C4-2B (cell line): ENCODE data around the gene ZFYVE19.

Experiments used
- ZFX ChIP-seq: fragments of 450-650 bp; IDR thresholded peaks from 2 replicates; pipeline ENCODE4 v1.6.1; 2017
- TF ChIP-seq, protein P1 (sequence below): fragments of 450-650 bp; conservative IDR thresholded peaks from 2 replicates; pipeline ENCODE4 v1.5.1; 2017; ENCODE audit warnings: mild to moderate bottlenecking

DNA sequence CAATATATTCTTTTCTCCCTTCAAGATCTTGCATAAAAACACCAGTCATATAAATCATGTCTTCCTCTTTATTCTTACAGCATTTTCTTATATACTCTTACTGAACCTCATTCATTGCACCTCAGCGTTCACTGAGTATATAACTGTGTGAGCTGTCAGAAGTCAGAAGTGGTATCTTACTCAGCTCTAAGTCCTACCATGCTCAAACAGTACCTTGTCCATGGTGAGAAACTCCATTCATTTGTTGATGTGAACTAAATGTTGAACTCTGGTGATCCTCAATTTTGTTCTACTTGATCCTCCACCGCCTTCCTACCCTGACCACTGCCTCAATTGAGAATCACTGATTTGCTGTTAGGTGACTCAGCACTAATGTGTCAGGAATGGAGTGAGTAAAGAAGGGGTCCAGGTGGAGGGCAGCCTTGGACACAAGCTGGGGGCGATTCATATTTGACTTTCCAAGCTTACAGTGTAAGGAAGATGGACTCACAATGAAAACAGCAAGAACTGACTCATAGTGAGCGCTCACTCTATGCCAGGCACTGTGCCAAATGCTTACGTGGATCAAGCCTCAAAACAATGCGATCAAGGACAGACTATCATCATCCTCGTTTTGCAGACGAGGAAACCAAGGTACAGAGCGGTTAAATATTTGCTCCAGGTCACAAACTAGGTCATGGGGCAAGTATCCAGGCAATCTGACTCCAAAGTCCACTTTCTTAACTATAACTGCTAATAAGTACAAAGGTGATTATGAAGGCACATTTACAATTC, 13.5 kb upstream of the ZFYVE19 start:
- TF ChIP-seq, protein P1, sequence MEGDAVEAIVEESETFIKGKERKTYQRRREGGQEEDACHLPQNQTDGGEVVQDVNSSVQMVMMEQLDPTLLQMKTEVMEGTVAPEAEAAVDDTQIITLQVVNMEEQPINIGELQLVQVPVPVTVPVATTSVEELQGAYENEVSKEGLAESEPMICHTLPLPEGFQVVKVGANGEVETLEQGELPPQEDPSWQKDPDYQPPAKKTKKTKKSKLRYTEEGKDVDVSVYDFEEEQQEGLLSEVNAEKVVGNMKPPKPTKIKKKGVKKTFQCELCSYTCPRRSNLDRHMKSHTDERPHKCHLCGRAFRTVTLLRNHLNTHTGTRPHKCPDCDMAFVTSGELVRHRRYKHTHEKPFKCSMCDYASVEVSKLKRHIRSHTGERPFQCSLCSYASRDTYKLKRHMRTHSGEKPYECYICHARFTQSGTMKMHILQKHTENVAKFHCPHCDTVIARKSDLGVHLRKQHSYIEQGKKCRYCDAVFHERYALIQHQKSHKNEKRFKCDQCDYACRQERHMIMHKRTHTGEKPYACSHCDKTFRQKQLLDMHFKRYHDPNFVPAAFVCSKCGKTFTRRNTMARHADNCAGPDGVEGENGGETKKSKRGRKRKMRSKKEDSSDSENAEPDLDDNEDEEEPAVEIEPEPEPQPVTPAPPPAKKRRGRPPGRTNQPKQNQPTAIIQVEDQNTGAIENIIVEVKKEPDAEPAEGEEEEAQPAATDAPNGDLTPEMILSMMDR = no peak
- no peak for TF ChIP-seq ZFX
